Prostate gland (tissue), 2 donors: ENCODE data around the gene PROCR. TPM values are rescaled to one million over a fixed set of nuclear protein-coding genes. Genes with fewer than 3 reads are reported as not detected.

Experiments used
- DNase-seq: peaks from one replicate; pipeline ENCODE4 v3.0.0-alpha.2; 2019; ENCODE audit warnings: low spot score
- H3K27ac ChIP-seq, 2 donors: fragments of 200-600 bp; sonication (generic); 2 replicates each; pipeline ENCODE4 v1.5.1; 2017 to 2019
- H3K27me3 ChIP-seq: fragments of 200-600 bp; sonication (generic); replicated peaks from 2 replicates; pipeline ENCODE4 v1.5.1; 2019; ENCODE audit not compliant: insufficient read depth
- H3K36me3 ChIP-seq, 2 donors: fragments of 200-600 bp; sonication (generic); 1 replicate in 1 of 2; 2 replicates in 1 of 2; pipeline versions ENCODE4 v1.5.1 to v1.8.1; 2017 to 2019
- H3K4me1 ChIP-seq: fragments of 200-600 bp; sonication (generic); replicated peaks from 2 replicates; pipeline ENCODE4 v1.5.1; 2019
- H3K4me3 ChIP-seq, 2 donors: fragments of 200-600 bp; sonication (generic); 2 replicates each; pipeline ENCODE4 v1.5.1; 2017 to 2019
- H3K9me3 ChIP-seq: fragments of 200-600 bp; sonication (generic); 2 replicates; pipeline ENCODE4 v1.5.1; 2017
- CTCF ChIP-seq, 4 experiments: fragments of 200-600 bp in 2 of 4; fragments of 450-650 bp in 2 of 4; sonication (generic) in 2 of 4; IDR thresholded peaks; 1 replicate in 3 of 4; 2 replicates in 1 of 4; pipeline ENCODE4 v1.5.1; 2016 to 2019; ENCODE audit warnings: antibody characterized with exemption in 4 of 4, mild to moderate bottlenecking in 2 of 4, moderate library complexity in 2 of 4
- POLR2A ChIP-seq: fragments of 450-650 bp; IDR thresholded peaks from one replicate; pipeline ENCODE4 v1.6.1; 2016; ENCODE audit warnings: antibody characterized with exemption, mild to moderate bottlenecking
- POLR2AphosphoS5 ChIP-seq: sonication (generic); formaldehyde crosslinking; IDR thresholded peaks from one replicate; pipeline ENCODE4 v1.6.1; 2017; ENCODE audit warnings: antibody characterized with exemption
- WGBS: methylation state at CpG from one replicate; pipeline ENCODE4 v1.1.5; 2018; 5-methylcytosine and 5-hydroxymethylcytosine counted together
- intact Hi-C: fragments of 100-400 bp; cut with DNase I; formaldehyde crosslinking; loops from one replicate; pipeline ENCODE4 v1.14.2; 2022
- total RNA-seq, 2 donors: library from RNA; depleted of rRNA; stranded (reverse); fragments of >200 nt; gene quantifications; one replicate each; pipeline ENCODE4 v1.1.0, GENCODE V29; 2016

The PROCR gene
- total RNA-seq, 2 donors from 2014 or later: 11.2 to 17.6 TPM

- no peak overlapping the region for H3K4me3 ChIP-seq
- intact Hi-C loops: no loop called here
- no peak for DNase-seq
- no peaks in the 10 kb centered on the region for H3K36me3 ChIP-seq
- TF ChIP-seq CTCF (IDR thresholded peaks at IDR 0.05) (no peak), POLR2AphosphoS5 (peak; percentile 27), POLR2A (no peak)
- H3K9me3 ChIP-seq: no peaks in the 10 kb centered on the region
- H3K27me3 ChIP-seq: no peaks in the 10 kb centered on the region
- WGBS: 75% methylated on average over 12 of the region's 12 CpGs
- H3K4me1 ChIP-seq: no peaks in the 10 kb centered on the region
- no peak overlapping the region for H3K27ac ChIP-seq
These were observed 43.4 kb downstream of the PROCR start for GRCh38 chr20:35215066-35215956.

DNA sequence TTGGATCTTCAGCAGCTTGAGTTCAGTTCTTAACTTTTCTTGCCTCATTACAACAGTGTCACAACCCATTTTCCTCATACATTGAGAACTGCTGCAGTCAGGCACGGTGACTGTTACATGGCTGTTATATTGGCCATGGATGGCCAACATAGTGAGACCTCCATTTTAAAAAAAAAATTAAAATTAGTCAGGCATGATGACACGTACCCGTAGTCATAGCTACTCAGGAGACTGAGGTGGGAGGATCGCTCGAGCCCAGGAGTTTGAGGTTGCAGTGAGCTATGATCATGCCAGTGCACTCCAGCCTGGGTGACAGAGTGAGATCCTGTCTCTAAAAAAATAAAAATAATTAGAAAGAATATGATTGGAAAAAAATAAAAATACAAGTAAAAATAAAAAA is 44.7 kb downstream of the PROCR start:
- intact Hi-C loops: no loop called here
- Histone ChIP-seq H3K27me3 (no peaks in the 10 kb centered on the region), H3K9me3 (no peaks in the 10 kb centered on the region), H3K4me1 (no peaks in the 10 kb centered on the region), H3K36me3 (no peaks in the 10 kb centered on the region), H3K27ac (no peak overlapping the region), H3K4me3 (no peak overlapping the region)
- no peak for TF ChIP-seq CTCF (IDR thresholded peaks at IDR 0.05)
- TF ChIP-seq POLR2A: no peak
- no peak for TF ChIP-seq POLR2AphosphoS5
- WGBS: 93% methylated on average over 5 of the region's 5 CpGs
- no peak for DNase-seq

DNA sequence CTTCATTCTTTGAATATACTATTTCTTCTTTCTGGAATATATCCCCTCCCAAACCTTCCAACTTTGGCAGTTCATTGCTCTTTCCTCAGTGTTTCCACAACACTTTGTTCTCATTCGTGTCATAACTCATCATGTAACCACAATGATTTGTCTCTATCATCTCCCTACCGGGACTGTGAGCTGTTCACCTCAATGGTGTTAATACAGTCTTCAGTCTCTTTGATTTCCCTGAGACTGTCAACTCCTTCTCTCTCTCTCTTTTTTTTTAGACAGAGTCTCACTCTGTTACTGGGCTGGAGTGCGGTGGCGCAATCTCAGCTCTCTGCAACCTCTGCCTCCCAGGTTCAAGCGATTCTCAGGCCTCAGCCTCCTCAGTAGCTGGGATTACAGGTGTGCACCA is 52.1 kb downstream of the PROCR start:
- TF ChIP-seq CTCF (IDR thresholded peaks at IDR 0.05) (no peak), POLR2AphosphoS5 (no peak), POLR2A (no peak)
- no peaks in the 10 kb centered on the region for H3K4me1 ChIP-seq
- WGBS: 90% methylated on average over 5 of the region's 5 CpGs
- no peaks in the 10 kb centered on the region for H3K27me3 ChIP-seq
- no peak for DNase-seq
- H3K9me3 ChIP-seq: no peaks in the 10 kb centered on the region
- no peaks in the 10 kb centered on the region for H3K36me3 ChIP-seq
- H3K27ac ChIP-seq: no peak overlapping the region
- intact Hi-C loops: no loop called here
- H3K4me3 ChIP-seq: no peak overlapping the region

- 91% methylated on average over 5 of the region's 5 CpGs for WGBS
- intact Hi-C loops: no loop called here
- Histone ChIP-seq H3K9me3 (no peaks in the 10 kb centered on the region), H3K36me3 (no peaks in the 10 kb centered on the region), H3K27ac (no peak overlapping the region), H3K4me1 (no peaks in the 10 kb centered on the region), H3K4me3 (no peak overlapping the region), H3K27me3 (no peaks in the 10 kb centered on the region)
- TF ChIP-seq POLR2AphosphoS5: no peak
- no peak for TF ChIP-seq CTCF (IDR thresholded peaks at IDR 0.05)
- TF ChIP-seq POLR2A: no peak
- DNase-seq: no peak
These were observed 52.7 kb downstream of the PROCR start for GRCh38 chr20:35224536-35224935.
